HG02884 (cell line): ENCODE results near the gene PPP5C.
"Not testable (repeated sequence)": the region's sequence is repeated elsewhere in the genome, so short reads cannot be mapped to it uniquely, and the experiment has no call there.

ENCODE experiments used
- ATAC-seq: cut with Tn5 transposase; IDR thresholded peaks from one replicate; pipeline ENCODE4 v1.9.1; 2021; ENCODE audit warnings: mild to moderate bottlenecking, moderate library complexity; ENCODE audit not compliant: unreplicated experiment

Gene PPP5C, protein sequence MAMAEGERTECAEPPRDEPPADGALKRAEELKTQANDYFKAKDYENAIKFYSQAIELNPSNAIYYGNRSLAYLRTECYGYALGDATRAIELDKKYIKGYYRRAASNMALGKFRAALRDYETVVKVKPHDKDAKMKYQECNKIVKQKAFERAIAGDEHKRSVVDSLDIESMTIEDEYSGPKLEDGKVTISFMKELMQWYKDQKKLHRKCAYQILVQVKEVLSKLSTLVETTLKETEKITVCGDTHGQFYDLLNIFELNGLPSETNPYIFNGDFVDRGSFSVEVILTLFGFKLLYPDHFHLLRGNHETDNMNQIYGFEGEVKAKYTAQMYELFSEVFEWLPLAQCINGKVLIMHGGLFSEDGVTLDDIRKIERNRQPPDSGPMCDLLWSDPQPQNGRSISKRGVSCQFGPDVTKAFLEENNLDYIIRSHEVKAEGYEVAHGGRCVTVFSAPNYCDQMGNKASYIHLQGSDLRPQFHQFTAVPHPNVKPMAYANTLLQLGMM

DNA sequence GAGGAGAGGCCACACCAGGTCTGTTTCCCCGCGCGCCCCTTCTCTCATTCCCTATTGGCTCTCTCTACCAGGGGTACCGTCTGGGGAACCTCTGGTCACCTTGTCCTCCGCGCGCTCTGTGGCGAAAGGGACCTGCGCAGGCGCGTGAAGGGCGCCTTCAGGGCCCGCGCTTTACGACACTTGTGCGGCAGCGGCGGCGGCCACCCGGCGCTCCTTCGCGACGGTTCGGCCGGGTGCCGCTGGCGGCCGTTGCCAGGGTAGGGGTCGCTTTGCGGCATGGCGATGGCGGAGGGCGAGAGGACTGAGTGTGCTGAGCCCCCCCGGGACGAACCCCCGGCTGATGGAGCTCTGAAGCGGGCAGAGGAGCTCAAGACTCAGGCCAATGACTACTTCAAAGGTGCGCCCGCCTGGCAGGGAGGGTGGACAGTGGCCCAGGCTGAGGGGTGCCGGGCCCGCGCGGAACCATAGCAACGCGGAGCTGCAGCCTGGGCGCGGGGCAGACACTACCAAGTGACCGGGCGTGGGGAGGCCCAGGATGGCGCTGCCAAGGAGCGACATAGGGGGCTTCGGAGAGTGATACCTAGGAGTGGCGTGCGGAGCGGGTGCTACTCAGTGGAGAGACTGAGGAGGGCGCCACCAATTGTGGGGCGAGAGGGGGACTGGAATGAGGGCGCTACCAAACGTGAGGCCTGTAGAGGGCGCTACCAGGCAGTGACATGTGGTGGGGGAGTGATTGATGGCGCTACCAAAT, at the start of gene PPP5C:
Gene PPP5C (plus strand): TSS at position 267 of the 751 bp plus-strand sequence. CDS start 10 bp downstream, at position 277.
- peak; percentile 44 for ATAC-seq

DNA sequence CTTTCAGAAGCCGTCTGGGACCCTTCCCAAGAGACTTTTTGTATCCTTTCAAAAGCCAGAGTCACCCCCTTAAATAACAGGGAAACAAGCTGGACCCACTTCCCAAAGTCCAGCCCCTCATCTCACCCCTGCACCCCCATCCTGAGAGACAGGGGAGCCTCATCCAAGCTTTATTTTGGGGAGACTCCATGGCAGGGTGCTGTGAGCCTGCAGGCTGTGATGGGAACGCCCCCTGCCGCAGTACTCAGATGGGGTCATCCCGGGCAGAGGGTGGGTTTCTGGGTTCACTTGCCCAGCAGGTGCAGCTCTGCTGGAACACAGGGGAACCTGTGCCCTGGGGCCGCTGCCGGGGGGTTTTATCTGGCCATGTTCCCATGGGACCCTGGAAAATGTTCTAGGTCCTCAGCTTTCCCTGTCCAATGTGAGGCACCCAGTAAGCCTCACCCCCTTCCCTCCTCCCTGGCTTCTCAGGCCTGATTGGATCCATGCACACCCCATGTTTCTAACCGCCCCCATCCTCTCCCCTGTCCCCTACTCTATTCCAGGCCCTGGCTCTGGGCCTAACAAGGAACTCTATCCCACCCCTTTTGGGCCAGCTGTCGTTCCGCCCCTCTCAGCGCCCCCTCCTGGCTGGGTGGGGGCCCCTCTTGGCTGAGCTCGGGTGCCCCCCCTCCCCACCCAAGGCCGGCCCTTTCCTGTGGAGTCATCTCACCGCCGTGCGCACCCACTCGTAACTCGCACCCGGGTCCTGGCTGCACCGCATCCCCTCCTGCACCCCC, 49.0 kb upstream of the PPP5C start:
- ATAC-seq, result no peak

DNA sequence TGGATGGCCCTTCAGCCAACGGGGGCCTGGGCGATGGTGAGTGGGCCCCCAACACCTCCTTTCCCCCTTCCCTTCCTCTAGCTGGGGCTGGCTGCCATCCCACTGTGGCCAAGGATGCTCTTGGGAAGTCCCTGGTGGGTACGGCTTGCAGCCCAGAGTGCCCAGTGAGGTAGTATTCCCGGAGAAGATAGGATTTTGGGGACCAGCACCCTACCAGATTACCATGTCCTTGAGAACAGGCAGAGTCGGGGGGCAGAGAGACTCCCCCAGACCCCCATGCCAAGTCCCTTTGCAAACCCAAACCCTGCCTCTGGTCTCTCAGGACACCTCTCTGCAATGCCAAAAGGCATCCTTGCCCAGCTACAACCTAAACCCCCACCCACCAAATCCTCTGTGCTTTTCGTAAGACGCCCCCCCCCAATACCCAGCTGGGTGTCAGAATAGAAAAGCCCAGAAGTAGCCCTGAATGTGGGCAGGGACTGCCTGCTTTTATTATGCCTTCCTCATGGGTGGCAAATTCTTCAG, 48.3 kb upstream of the PPP5C start:
- no peak for ATAC-seq

DNA sequence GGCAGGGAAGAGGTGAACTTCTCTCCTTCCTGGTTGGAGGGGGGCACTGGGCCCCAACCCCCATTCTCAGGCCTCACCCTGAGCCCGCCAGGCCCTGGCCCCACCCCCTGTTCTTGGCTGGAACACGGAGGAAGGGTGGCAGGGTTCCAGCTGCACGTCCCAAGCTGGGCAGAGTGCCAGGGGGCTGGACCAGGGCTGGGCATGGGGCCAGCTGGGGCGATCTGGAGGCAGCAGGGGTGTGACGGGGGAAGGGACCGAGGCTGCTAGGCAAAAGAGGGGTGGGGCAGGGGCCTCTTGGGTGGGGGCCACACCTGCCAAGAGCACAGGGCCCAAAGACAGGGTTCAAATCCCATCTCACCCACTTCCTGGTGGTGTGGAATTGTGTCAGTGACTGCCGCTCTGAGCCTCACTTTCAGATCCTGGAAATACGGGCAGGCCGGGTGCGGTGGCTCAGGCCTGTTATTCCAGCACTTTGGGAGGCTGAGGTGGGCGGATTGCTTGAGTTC, 47.8 kb upstream of the PPP5C start:
- ATAC-seq, result no peak

DNA sequence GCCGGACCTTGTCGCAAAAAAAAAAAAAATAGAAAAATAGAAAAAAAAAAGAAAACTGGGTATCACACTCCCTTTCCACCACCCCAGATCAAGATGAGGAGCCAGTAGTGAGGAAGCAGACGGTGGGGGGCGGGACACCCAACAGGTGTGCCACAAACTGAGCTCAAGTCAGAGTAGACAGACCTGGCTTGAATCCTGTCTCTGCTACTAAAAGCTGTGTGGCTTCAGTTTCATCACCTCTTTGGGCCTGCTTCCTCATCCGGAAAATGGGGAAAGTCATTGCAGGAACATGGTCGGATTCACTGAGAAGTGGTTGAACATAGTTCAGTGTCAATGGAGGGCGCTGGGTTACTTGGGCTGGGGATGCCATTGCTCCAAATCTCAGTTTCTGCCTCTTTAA, 47.2 kb upstream of the PPP5C start:
- ATAC-seq, result no peak

DNA sequence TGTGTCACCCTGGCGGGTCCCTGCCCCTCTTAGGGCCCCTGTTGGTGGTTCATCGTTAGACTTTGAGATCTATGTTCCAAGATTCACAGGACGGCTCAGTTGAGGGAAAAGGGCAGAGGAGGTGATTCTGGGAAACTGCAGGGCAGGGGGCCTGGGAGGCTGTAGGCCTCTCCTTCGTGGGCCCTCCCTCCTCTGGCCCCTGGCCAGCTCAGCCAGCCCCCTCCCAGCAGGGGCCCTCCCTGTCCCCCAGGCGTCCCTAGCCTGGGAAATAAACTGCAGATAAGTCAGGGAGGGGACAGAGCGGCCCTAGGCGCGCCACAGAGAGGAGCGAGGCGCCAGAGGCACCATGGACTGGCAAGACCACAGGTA, 43.6 kb upstream of the PPP5C start:
- no peak for ATAC-seq

DNA sequence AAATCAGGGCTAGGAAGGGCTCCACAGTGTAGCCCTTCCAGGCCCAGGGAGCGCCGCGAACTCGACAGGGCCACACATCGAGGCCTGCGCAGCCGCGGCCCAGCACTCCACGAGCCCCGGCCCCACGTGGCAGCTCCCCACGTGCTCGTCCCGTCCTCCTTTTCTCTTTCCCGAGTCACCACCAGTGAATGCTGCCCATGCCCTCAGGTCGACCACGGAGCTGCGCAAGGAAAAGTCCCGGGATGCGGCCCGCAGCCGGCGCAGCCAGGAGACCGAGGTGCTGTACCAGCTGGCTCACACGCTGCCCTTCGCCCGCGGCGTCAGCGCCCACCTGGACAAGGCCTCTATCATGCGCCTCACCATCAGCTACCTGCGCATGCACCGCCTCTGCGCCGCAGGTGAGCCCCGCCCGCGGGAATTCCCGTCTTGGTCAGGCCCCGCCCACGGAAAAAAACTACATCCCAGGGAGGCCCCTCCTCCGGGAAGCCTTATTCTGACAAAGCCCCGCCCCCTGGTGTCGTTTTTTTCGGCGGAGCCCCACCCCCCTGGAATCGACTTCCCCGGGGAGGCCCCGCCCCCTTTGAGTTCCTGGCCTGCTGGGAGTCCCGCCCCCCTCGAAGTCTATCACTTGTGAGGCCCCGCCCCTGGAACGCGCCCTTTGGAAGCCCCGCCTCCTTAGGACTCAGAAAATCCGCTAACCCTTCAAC, 43.0 kb upstream of the PPP5C start:
- ATAC-seq, result no peak

DNA sequence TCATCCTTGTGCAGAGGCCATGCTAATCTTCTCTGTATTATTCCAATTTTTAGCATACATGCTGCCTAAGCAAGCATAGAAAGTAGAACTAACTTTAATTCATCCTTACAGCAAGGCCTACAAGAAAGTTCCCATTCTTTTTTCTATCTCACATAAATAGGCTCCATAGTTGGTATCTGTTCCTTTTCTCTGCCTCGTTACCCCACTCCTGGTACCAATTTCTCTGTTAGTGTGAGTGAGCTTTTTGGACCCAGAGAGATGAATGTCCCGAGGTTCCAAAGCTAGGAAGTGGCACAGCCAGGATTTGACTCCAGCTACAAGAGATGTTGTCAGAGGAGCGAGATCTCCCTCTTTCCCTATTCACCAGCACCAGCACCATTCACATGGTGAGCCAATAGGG, 40.4 kb upstream of the PPP5C start:
- ATAC-seq, result no peak

DNA sequence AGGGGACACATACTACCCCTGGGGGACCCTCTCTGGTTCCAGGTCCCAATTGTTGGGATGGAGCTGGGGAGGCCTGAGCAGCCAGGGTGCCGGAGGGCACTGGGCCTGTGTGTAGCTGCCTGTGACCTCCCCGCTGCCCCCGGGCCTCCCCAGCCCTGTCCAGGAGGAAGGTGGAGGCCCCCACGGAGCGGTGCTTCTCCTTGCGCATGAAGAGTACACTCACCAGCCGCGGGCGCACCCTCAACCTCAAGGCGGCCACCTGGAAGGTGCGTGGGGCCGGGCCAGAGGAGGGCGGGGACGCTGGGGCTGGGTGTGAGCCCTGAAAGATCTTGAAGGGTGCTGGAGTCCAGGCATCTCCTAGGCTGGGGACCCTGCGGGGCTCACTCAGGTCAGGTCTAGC, 38.4 kb upstream of the PPP5C start:
- no peak for ATAC-seq

DNA sequence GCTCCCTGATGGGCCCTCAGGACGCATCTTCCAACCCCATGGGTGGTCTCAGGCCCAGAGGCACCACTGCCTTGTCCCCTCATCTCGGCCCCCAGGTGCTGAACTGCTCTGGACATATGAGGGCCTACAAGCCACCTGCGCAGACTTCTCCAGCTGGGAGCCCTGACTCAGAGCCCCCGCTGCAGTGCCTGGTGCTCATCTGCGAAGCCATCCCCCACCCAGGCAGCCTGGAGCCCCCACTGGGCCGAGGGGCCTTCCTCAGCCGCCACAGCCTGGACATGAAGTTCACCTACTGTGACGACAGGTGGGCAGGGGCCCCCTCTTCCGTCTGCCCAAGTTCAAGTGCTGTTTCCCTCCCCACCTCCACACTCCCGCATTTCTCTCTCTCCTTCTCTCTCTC, 37.8 kb upstream of the PPP5C start:
- ATAC-seq, result no peak

DNA sequence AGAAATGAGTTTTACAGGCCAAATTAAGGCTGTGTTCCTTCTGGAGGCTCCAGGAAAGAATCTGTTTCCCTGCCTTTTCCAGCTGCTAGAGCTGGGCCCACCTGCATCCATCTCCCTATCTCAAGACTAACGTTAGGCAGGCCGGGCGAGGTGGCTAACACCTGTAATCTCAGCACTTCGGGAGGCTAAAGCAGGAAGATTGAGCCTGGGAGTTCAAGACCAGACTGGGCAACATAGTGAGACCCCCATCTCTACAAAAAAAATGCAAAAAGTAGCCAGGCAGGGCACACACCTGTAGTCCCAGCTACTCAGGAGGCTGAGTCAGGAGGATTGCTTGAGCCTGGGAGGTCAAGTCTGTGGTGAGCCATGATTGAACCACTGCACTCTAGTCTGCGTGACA, 35.4 kb upstream of the PPP5C start:
- ATAC-seq, result no peak

DNA sequence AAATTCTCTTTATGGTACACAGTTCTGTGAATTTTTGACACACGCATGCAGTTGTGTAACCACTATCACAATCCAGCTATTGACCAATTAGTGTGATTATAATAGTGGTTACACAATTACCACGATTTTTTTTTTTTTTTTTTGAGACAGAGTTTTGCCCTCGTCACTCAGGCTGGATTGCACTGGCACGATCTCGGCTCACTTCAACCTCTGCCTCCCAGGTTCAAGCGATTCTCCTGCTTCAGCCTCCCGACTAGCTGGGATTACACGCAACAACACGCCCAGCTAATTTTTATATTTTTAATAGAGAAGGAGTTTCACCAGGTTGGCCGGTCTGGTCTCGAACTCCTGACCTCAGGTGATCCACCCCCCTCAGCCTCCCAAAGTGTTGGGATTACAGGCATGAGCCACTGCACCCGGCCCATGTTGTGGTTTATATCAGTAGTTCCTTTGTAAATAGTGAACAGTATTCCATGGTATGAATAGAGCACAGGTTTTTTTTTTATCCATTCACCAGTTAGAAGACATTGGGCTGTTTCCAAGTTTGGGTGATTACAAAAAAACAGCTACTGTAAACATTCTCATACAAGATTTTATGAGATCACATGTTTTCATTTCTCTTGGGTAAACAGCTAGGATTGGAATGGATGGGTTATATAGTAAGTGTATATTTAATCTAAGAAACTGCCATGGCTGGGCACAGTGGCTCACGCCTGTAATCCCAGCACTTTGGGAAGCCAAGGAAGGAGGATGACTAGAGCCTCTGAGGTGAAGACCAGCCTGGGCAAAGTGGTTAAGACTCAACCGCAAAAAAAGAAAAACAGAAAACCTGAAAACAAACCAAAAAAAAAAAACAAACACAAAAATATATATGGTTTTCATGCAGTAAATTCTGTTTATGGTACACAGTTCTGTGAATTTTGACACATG, 33.1 kb upstream of the PPP5C start:
- not testable (repeated sequence) for ATAC-seq

DNA sequence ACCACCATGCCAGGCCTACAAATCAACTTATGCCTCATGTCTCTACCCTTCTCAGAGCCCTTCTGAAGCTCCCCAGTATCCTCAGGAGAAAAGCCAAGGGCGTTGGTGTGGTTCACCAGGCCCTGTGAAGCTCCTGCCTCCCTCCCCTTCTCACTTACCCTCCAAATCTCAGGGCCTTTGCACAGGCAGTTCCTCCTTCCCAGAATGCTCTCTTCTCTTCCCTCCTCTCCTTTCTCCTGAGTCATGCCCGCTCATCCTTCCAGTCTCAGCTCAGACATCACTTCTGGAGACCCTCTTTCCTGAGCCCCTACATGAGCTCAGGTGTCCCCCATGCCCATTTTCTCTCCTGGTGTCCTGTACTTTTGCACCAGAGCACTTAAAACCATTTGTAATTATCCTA, 29.5 kb upstream of the PPP5C start:
- ATAC-seq, result no peak

DNA sequence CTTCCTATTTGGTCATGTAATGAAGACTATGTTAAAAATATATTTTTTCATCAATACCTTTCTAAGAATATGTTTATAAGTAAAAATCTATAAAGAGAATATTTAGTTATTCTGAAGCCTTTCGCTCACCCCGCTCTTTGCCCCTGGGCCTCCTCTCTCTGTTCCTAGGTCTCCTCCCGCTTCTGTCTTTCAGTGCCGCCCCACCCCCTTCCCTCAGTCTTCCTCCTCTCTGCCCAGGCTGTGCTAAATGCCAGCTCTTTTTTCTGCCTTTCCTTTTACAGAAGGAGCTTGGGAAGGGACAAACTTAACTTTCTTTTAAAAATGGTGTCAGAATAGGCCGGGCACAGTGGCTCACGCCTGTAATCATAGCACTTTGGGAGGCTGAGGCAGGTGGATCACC, 27.3 kb upstream of the PPP5C start:
- no peak for ATAC-seq

DNA sequence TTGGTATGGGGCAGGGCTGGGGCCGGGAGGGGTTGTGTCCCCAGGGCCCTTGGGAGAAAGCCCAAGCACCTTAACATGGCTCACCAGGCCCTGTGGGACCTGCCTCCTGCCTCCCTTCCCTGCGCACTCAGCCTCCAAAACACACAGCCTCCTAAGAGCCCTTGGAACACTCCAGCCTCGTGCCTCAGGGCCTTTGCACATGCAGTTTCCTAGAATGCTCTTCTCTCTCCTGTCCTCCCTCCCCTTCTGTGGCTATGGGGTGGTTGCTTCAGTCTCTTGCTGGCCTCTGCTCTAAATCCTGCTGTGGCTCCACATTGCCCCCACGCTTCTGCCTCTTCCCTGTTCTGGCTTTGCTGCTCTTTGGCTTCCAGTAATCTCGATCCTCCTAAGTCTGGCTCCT, 26.3 kb upstream of the PPP5C start:
- no peak for ATAC-seq

DNA sequence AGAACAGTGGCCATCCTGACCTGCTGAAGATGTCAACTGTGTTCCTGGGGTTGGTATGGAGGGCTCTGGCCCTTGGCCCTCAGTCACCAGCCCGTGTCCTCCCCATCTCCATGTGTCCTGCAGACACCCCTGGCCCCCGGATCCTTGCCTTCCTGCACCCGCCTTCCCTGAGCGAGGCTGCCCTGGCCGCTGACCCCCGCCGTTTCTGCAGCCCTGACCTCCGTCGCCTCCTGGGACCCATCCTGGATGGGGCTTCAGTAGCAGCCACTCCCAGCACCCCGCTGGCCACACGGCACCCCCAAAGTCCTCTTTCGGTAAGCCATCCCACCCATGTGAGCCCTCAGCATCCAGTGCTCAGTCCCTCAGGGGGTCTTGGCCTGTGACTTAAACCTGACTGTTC, 25.2 kb upstream of the PPP5C start:
- ATAC-seq, result no peak

DNA sequence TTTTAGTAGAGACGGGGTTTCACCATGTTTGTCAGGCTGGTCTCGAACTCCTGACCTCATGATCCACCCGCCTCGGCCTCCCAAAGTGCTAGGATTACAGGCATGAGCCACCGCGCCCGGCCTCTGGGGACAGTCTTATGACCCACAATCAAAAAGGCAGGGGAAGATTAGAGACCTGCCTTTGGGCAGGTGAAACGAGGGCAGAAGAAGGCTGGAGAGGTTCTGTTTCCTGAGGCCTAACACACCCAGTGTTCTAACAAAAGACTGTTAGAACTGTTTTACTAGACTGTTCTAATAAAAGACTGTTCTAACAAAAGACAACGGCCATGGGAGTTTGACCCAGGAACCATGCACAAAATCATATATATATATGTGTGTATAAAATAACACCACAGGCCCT, 23.7 kb upstream of the PPP5C start:
- not testable (repeated sequence) for ATAC-seq

DNA sequence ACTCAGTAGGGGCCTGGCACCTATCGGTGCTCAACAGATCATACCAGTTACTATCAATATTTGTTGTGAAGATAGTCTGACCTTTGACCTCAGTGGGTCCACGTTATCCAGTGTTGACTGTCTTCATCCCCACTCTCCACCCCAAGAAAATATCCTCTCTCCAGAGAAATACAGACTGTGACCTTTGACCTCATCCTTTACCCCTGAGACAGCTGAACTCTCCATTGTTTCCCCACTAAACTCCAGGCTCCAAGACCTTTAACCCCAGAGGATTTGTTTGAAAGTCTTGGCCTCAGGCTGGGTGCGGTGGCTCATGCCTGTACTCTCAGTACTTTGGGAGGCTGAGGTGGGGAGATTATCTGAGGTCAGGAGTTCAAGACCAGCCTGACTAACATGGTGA, 22.6 kb upstream of the PPP5C start:
- no peak for ATAC-seq

DNA sequence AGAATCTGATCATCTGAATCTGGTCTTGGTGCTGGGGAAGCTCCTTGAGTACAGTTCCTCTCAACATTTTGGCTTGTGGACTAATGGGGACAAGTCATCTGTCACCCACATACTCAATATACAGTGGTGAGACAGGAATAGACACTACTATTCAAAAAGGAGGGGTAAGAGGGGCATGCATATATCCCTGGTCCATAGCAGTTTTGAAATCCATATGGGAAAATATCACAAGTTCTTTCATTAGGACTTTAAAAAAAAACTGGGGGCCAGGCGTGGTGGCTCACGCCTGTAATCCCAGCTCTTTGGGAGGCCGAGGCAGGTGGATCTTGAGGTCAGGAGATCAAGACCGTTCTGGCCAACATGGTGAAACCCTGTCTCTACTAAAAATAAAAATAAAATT, 20.3 kb upstream of the PPP5C start:
- no peak for ATAC-seq
